WTC11 (cell line): ENCODE data around the gene MAP1S. TPM values are rescaled to one million over a fixed set of nuclear protein-coding genes. Genes with fewer than 3 reads are reported as not detected.

Source experiments
- ATAC-seq: fragments of 200-7000 bp; cut with Tn5 transposase; 2 replicates; pipeline ENCODE4 v1.10.0; 2021; ENCODE audit warnings: mild to moderate bottlenecking, moderate library complexity
- CTCF ChIA-PET: fragments of 300-600 bp; sonication (Branson Sonifier 250); formaldehyde crosslinking; loops from one replicate; lab custom pipeline; 2021; ENCODE audit warnings: antibody characterized with exemption; lab: Charles Lee
- POLR2A ChIA-PET: fragments of 350-600 bp; sonication (Branson Sonifier 250); formaldehyde crosslinking; loops from one replicate; lab custom pipeline; 2021; ENCODE audit warnings: antibody characterized with exemption; lab: Charles Lee
- DNase-seq: peaks from one replicate; pipeline ENCODE4 v3.0.0; 2021; ENCODE audit warnings: low spot score
- H3K27ac Mint-ChIP-seq: 2 replicates; pipeline ENCODE4 v1.8.0; 2021; ENCODE audit warnings: mixed read lengths
- H3K27me3 Mint-ChIP-seq: 2 replicates; pipeline ENCODE4 v1.8.0; 2021; ENCODE audit warnings: low read depth, mild to moderate bottlenecking, moderate library complexity, mixed read lengths
- H3K36me3 Mint-ChIP-seq: 2 replicates; pipeline ENCODE4 v1.8.0; 2021; ENCODE audit warnings: mixed read lengths
- H3K4me1 Mint-ChIP-seq: 2 replicates; pipeline ENCODE4 v1.8.0; 2022; ENCODE audit warnings: mixed read lengths
- H3K4me3 Mint-ChIP-seq: 2 replicates; pipeline ENCODE4 v1.8.0; 2021; ENCODE audit warnings: mild to moderate bottlenecking, moderate library complexity, mixed read lengths
- H3K9me3 Mint-ChIP-seq: 2 replicates; pipeline ENCODE4 v1.8.0; 2021; ENCODE audit warnings: mixed read lengths
- CREM ChIP-seq: sonication (generic); formaldehyde crosslinking; IDR thresholded peaks from 2 replicates; pipeline ENCODE4 v1.8.1; 2022; ENCODE audit warnings: mild to moderate bottlenecking, missing genetic modification reagents, moderate library complexity
- ETV6 ChIP-seq: sonication (generic); formaldehyde crosslinking; IDR thresholded peaks from 2 replicates; pipeline ENCODE4 v1.8.1; 2022; ENCODE audit warnings: mild to moderate bottlenecking, missing genetic modification reagents
- FOXK1 ChIP-seq: sonication (generic); formaldehyde crosslinking; IDR thresholded peaks from 2 replicates; pipeline ENCODE4 v1.8.0; 2022; ENCODE audit warnings: mild to moderate bottlenecking, moderate library complexity, missing genetic modification reagents
- FOXP4 ChIP-seq: sonication (generic); formaldehyde crosslinking; IDR thresholded peaks from 2 replicates; pipeline ENCODE4 v1.8.0; 2022; ENCODE audit warnings: mild to moderate bottlenecking, missing genetic modification reagents
- HMGXB4 ChIP-seq: sonication (generic); formaldehyde crosslinking; IDR thresholded peaks from 2 replicates; pipeline ENCODE4 v1.8.1; 2023; ENCODE audit warnings: mild to moderate bottlenecking, moderate library complexity, missing genetic modification reagents
- JAZF1 ChIP-seq: fragments of 250-450 bp; sonication (Bioruptor Pico); IDR thresholded peaks from 2 replicates; pipeline ENCODE4 v1.9.0; 2021; ENCODE audit warnings: moderate library complexity, mild to moderate bottlenecking, inconsistent platforms
- JUN ChIP-seq: sonication (generic); formaldehyde crosslinking; IDR thresholded peaks from 2 replicates; pipeline ENCODE4 v1.8.0; 2023; ENCODE audit warnings: mild to moderate bottlenecking, missing genetic modification reagents
- MAX ChIP-seq: sonication (generic); formaldehyde crosslinking; IDR thresholded peaks from 2 replicates; pipeline ENCODE4 v1.8.0; 2022; ENCODE audit warnings: mild to moderate bottlenecking, missing genetic modification reagents
- NFYB ChIP-seq: sonication (generic); formaldehyde crosslinking; conservative IDR thresholded peaks from 2 replicates; pipeline ENCODE4 v1.8.0; 2022; ENCODE audit warnings: low read depth, missing genetic modification reagents
- OVOL2 ChIP-seq: fragments of 250-450 bp; sonication (Bioruptor Pico); IDR thresholded peaks from 2 replicates; pipeline ENCODE4 v1.9.0; 2021; ENCODE audit warnings: mild to moderate bottlenecking, borderline replicate concordance
- PRDM15 ChIP-seq: sonication (generic); formaldehyde crosslinking; IDR thresholded peaks from 2 replicates; pipeline ENCODE4 v1.8.0; 2022; ENCODE audit warnings: missing genetic modification reagents
- RORB ChIP-seq: fragments of 250-450 bp; sonication (Bioruptor Pico); IDR thresholded peaks from 2 replicates; pipeline ENCODE4 v1.9.0; 2021; ENCODE audit warnings: mild to moderate bottlenecking
- SP1 ChIP-seq: sonication (generic); formaldehyde crosslinking; conservative IDR thresholded peaks from 2 replicates; pipeline ENCODE4 v1.8.1; 2022; ENCODE audit warnings: missing genetic modification reagents
- USF2 ChIP-seq: sonication (generic); formaldehyde crosslinking; IDR thresholded peaks from 2 replicates; pipeline ENCODE4 v1.8.1; 2023; ENCODE audit warnings: mild to moderate bottlenecking, missing genetic modification reagents, moderate library complexity
- ZNF232 ChIP-seq: sonication (generic); formaldehyde crosslinking; IDR thresholded peaks from 2 replicates; pipeline ENCODE4 v1.8.0; 2022; ENCODE audit warnings: mild to moderate bottlenecking, missing genetic modification reagents
- ZNF317 ChIP-seq: sonication (generic); formaldehyde crosslinking; IDR thresholded peaks from 2 replicates; pipeline ENCODE4 v1.8.1; 2023; ENCODE audit warnings: low read depth, mild to moderate bottlenecking, moderate library complexity, missing genetic modification reagents, borderline replicate concordance
- ZNF396 ChIP-seq: fragments of 250-450 bp; sonication (Bioruptor Pico); IDR thresholded peaks from 2 replicates; pipeline ENCODE4 v1.8.0; 2021; ENCODE audit warnings: mild to moderate bottlenecking, moderate library complexity, borderline replicate concordance
- ZNF423 ChIP-seq: fragments of 250-450 bp; sonication (Bioruptor Pico); IDR thresholded peaks from 2 replicates; pipeline ENCODE4 v2.1.2; 2022; ENCODE audit warnings: mild to moderate bottlenecking, moderate library complexity
- ZNF532 ChIP-seq: fragments of 250-450 bp; sonication (Bioruptor Pico); IDR thresholded peaks from 2 replicates; pipeline ENCODE4 v1.9.0; 2021; ENCODE audit warnings: mild to moderate bottlenecking, borderline replicate concordance
- total RNA-seq: library from RNA; stranded (reverse); gene quantifications from 3 replicates; pipeline ENCODE4 v1.2.3, GENCODE V29; 2021

MAP1S gene
- total RNA-seq, 1 experiment from 2014 or later: 120 TPM

GRCh38 chr19:17685451-17686022 is 33.7 kb upstream of the MAP1S start (continued):
- no peak for TF ChIP-seq HMGXB4 (CRISPR knock-in tag)
- TF ChIP-seq JAZF1 (CRISPR knock-in tag): no peak
- TF ChIP-seq MAX (CRISPR knock-in tag): no peak
- TF ChIP-seq NFYB: no peak
- no peak for TF ChIP-seq ZNF396 (CRISPR knock-in tag)
- no peak for TF ChIP-seq ZNF317
- TF ChIP-seq CREM: no peak
- TF ChIP-seq ZNF532 (CRISPR knock-in tag): no peak
- no peak for TF ChIP-seq USF2
- TF ChIP-seq, all 79 proteins: peak for 0

GRCh38 chr19:17686023-17686521 is 33.2 kb upstream of the MAP1S start:
- Mint-ChIP-seq H3K9me3 (no peaks in the 10 kb centered on the region), H3K4me1 (peaks cover 23% of the 10 kb centered on the region), H3K27ac (peak overlapping the region; percentile 89; the same call in 1 of the 2 replicates), H3K4me3 (peak overlapping the region; percentile 99), H3K36me3 (peaks cover 3% of the 10 kb centered on the region; the same call in 1 of the 2 replicates), H3K27me3 (no peaks in the 10 kb centered on the region)
- TF ChIP-seq RORB (CRISPR knock-in tag): no peak
- TF ChIP-seq FOXP4 (CRISPR knock-in tag): no peak
- no peak for TF ChIP-seq JUN (CRISPR knock-in tag)
- no peak for TF ChIP-seq FOXK1
- CTCF ChIA-PET: interaction anchor here (0.9 to 1.9 kb wide), 8 partner anchors 10 to 145 kb away, joined by 3 to 16 read pairs (median 4); no protein-coding TSS in a partner anchor
- DNase-seq (no peak), ATAC-seq (peak; percentile 23)
- POLR2A ChIA-PET: no interaction called here

- Mint-ChIP-seq H3K4me3 (peak overlapping the region; percentile 99), H3K4me1 (peaks cover 19% of the 10 kb centered on the region), H3K27me3 (no peaks in the 10 kb centered on the region), H3K27ac (peak overlapping the region; percentile 93; the same call in 1 of the 2 replicates), H3K9me3 (no peaks in the 10 kb centered on the region), H3K36me3 (peaks cover 3% of the 10 kb centered on the region; the same call in 1 of the 2 replicates)
- ChIA-PET POLR2A (interaction anchor here (0.6 kb wide), 1 partner anchor 370 kb away, joined by 9 read pairs; no protein-coding TSS in a partner anchor), CTCF (interaction anchor here (0.9 to 1.9 kb wide), 11 partner anchors 10 to 245 kb away, joined by 3 to 16 read pairs (median 4); partner anchors contain the start of gene RPL18A)
- peak; percentile 13 for ATAC-seq
- peak; percentile 84 for DNase-seq
- TF ChIP-seq ETV6 (CRISPR knock-in tag): 0 out of 2 replicates have a peak, but pooled peaks have one; percentile 35
- TF ChIP-seq OVOL2 (CRISPR knock-in tag): no peak
- TF ChIP-seq ZNF423 (CRISPR knock-in tag): peak; percentile 69
- TF ChIP-seq NFYB: no peak
- no peak for TF ChIP-seq PRDM15
- TF ChIP-seq JAZF1 (CRISPR knock-in tag): no peak
- TF ChIP-seq ZNF232 (CRISPR knock-in tag): 0 out of 2 replicates have a peak, but pooled peaks have one; percentile 37
- TF ChIP-seq SP1 (CRISPR knock-in tag): no peak
- no peak for TF ChIP-seq MAX (CRISPR knock-in tag)
These were observed 32.7 kb upstream of the MAP1S start for GRCh38 chr19:17686592-17687024.
